Measurements from ENCODE around the gene LNX1. TPM values are rescaled to one million over a fixed set of nuclear protein-coding genes. Genes with fewer than 3 reads are reported as not detected.

Gene LNX1
- total and polyA plus RNA-seq, 9 of the 15 experiments (the other 6 are each of a cell fraction or from before 2014, with no cell fraction given): 0.40 to 3.6 (median 2.2) TPM

- no peaks in the 10 kb centered on the region for H3K9me1 ChIP-seq (ENCODE audit: control insufficient read depth, insufficient read depth, low read length)
- H3K4me1 ChIP-seq (replicated peaks in 1 of 2; ENCODE audit: control insufficient read depth in 2 of 2, insufficient read depth in 2 of 2, low read length in 2 of 2): no peaks in the 10 kb centered on the region
- FAIRE-seq: no peak
- ChIA-PET POLR2A (interaction anchor here (1.3 kb wide), 1 partner anchor 10 kb away, joined by 3 read pairs; no protein-coding TSS in a partner anchor), CTCF (ENCODE audit: low intra/inter-chr PET ratio) (no interaction called here)
- H3K4me3 ChIP-seq: no peak overlapping the region
- no peaks in the 10 kb centered on the region for H3K79me2 ChIP-seq (ENCODE audit: control insufficient read depth, insufficient read depth, low read length)
- H3K9ac ChIP-seq (ENCODE audit: insufficient read depth in 1 of 2, low read depth in 2 of 2, low read length in 2 of 2): no peak overlapping the region
- H3K9me3 ChIP-seq (replicated peaks; ENCODE audit: control insufficient read depth, insufficient read depth, low read depth, low read length): no peaks in the 10 kb centered on the region
- 88% methylated on average over 5 of the region's 5 CpGs for WGBS (ENCODE audit: insufficient coverage, low coverage, missing lambda C conversion rate)
- ATAC-seq: no peak
- no peak for DNase-seq (ENCODE audit: extremely low read depth in 1 of 4, low spot score in 3 of 4)
- no peak overlapping the region for H3K4me2 ChIP-seq (ENCODE audit: insufficient read depth, low read length)
- no peak overlapping the region for H2AFZ ChIP-seq (ENCODE audit: low read depth, low read length)
- no TSS peak for BruUV-seq (replicated peaks)
- H3K27me3 ChIP-seq (ENCODE audit: control insufficient read depth in 2 of 2, insufficient read depth in 2 of 2, low read length in 2 of 2): no peaks in the 10 kb centered on the region
- in situ Hi-C loops (cut with MboI) (no loop called here), intact Hi-C loops (cut with micrococcal nuclease) (no loop called here)
- peaks cover 70% of the 10 kb centered on the region for H3K36me3 ChIP-seq (ENCODE audit: control insufficient read depth, insufficient read depth, low read length)
- no peaks in the 10 kb centered on the region for H4K20me1 ChIP-seq (replicated peaks; ENCODE audit: control insufficient read depth, insufficient read depth, low read length)
- H3K27ac ChIP-seq (ENCODE audit: extremely low read depth, low read depth, low read length): no peak overlapping the region
- TF ChIP-seq NFATC3 (IDR thresholded peaks at IDR 0.05) (no peak), PTRF (tag; IDR thresholded peaks at IDR 0.05) (no peak), ZMIZ1 (IDR thresholded peaks at IDR 0.05; ENCODE audit: low read depth in 2 of 2, low read length in 2 of 2) (no peak), HBP1 (CRISPR knock-in tag; IDR thresholded peaks at IDR 0.05) (no peak), EWSR1 (IDR thresholded peaks at IDR 0.05; ENCODE audit: borderline replicate concordance, low read depth, partially characterized antibody) (no peak), ZNF445 (CRISPR knock-in tag; IDR thresholded peaks at IDR 0.05; ENCODE audit: low read depth) (no peak), TAF15 (IDR thresholded peaks at IDR 0.05; ENCODE audit: low read depth, low read length) (no peak), ZC3H4 (CRISPR knock-in tag; IDR thresholded peaks at IDR 0.05; ENCODE audit: borderline replicate concordance) (no peak), ZNF347 (CRISPR knock-in tag; IDR thresholded peaks at IDR 0.05; ENCODE audit: low read depth) (no peak), TSC22D4 (tag; IDR thresholded peaks at IDR 0.05) (no peak), XRCC5 (IDR thresholded peaks at IDR 0.05; ENCODE audit: low read depth, low read length) (no peak), U2AF1 (optimal IDR thresholded peaks at IDR 0.05; ENCODE audit: low read depth, low read length) (no peak)
- TF ChIP-seq, protein P1, sequence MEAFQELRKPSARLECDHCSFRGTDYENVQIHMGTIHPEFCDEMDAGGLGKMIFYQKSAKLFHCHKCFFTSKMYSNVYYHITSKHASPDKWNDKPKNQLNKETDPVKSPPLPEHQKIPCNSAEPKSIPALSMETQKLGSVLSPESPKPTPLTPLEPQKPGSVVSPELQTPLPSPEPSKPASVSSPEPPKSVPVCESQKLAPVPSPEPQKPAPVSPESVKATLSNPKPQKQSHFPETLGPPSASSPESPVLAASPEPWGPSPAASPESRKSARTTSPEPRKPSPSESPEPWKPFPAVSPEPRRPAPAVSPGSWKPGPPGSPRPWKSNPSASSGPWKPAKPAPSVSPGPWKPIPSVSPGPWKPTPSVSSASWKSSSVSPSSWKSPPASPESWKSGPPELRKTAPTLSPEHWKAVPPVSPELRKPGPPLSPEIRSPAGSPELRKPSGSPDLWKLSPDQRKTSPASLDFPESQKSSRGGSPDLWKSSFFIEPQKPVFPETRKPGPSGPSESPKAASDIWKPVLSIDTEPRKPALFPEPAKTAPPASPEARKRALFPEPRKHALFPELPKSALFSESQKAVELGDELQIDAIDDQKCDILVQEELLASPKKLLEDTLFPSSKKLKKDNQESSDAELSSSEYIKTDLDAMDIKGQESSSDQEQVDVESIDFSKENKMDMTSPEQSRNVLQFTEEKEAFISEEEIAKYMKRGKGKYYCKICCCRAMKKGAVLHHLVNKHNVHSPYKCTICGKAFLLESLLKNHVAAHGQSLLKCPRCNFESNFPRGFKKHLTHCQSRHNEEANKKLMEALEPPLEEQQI (IDR thresholded peaks at IDR 0.05): no peak
- TF ChIP-seq, protein P2, sequence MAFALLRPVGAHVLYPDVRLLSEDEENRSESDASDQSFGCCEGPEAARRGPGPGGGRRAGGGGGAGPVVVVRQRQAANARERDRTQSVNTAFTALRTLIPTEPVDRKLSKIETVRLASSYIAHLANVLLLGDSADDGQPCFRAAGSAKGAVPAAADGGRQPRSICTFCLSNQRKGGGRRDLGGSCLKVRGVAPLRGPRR (CRISPR knock-in tag; IDR thresholded peaks at IDR 0.05): no peak
Observed at GRCh38 chr4:53431052-53431451, 160.2 kb downstream of the LNX1 start.
